ENCODE data around the gene AMH. TPM values are rescaled to one million over a fixed set of nuclear protein-coding genes. Genes with fewer than 3 reads are reported as not detected.

Gene AMH
- 0.18 and 0.19 TPM in 2 replicates for total RNA-seq

GRCh38 chr19:2249010-2249866 lies at the start of gene AMH:
TSS of gene AMH (plus strand) at chr19:2249323. CDS start at chr19:2249333, 10 bp downstream.

GRCh38 chr19:2236314-2237050 lies 12.6 kb upstream of the AMH start, which contains the start of the genes PLEKHJ1 and SF3A2:
TSS of gene PLEKHJ1 (minus strand) at chr19:2236329. CDS start at chr19:2236248, 81 bp downstream.
TSS of gene SF3A2 (plus strand) at chr19:2236824. CDS start at chr19:2243419, 6,595 bp downstream.

GRCh38 chr19:2255982-2256685 lies 7.0 kb downstream of the AMH start, which contains the start of gene JSRP1:
TSS of gene JSRP1 (minus strand) at chr19:2256417. CDS start at chr19:2255314, 1,103 bp downstream.

GRCh38 chr19:2282062-2282861 lies 33.1 kb downstream of the AMH start, which contains the start of gene PEAK3:
TSS of gene PEAK3 (minus strand) at chr19:2282175. CDS start at chr19:2280931, 1,244 bp downstream.

Other genes with a start within 250 kb of the AMH start
- gene BTBD2, start 233.6 kb upstream of the AMH start, total RNA-seq: 44.5 and 79.0 TPM in 2 replicates
- 76.0 and 203 TPM in 2 replicates for gene MKNK2, start 198.1 kb upstream of the AMH start, total RNA-seq
- 16.4 and 23.9 TPM in 2 replicates for gene MOB3A, start 153.0 kb upstream of the AMH start, total RNA-seq
- gene IZUMO4, start 152.4 kb upstream of the AMH start, total RNA-seq: 0.81 and 0.85 TPM in 2 replicates
- gene AP3D1, start 97.8 kb upstream of the AMH start, total RNA-seq: 93.7 and 101 TPM in 2 replicates
- gene DOT1L, start 85.4 kb upstream of the AMH start, total RNA-seq: 4.1 and 5.6 TPM in 2 replicates
- 52.8 and 54.2 TPM in 2 replicates for gene PLEKHJ1, start 13.0 kb upstream of the AMH start, total RNA-seq
- 43.4 and 52.5 TPM in 2 replicates for gene SF3A2, start 12.5 kb upstream of the AMH start, total RNA-seq
- not detected in 2 replicates for gene JSRP1, start 7.1 kb downstream of the AMH start, total RNA-seq
- gene PEAK3, start 32.9 kb downstream of the AMH start, total RNA-seq: not detected in 2 replicates
- not detected in 2 replicates for gene LINGO3, start 58.8 kb downstream of the AMH start, total RNA-seq
- gene LSM7, start 79.3 kb downstream of the AMH start, total RNA-seq: 113 and 170 TPM in 2 replicates
- gene SPPL2B, start 79.4 kb downstream of the AMH start, total RNA-seq: 21.5 and 38.0 TPM in 2 replicates
- not detected in 2 replicates for gene TMPRSS9, start 110.9 kb downstream of the AMH start, total RNA-seq
- 52.5 and 69.3 TPM in 2 replicates for gene TIMM13, start 178.3 kb downstream of the AMH start, total RNA-seq
- gene LMNB2, start 207.6 kb downstream of the AMH start, total RNA-seq: 95.1 and 135 TPM in 2 replicates
- 16.2 and 67.5 TPM in 2 replicates for gene GADD45B, start 226.8 kb downstream of the AMH start, total RNA-seq

All from endothelial cell of coronary artery (primary cell).